ENCODE data around the gene TMEM185B.
"Not testable (repeated sequence)": the region's sequence is repeated elsewhere in the genome, so short reads cannot be mapped to it uniquely, and the experiment has no call there.

TMEM185B gene

DNA sequence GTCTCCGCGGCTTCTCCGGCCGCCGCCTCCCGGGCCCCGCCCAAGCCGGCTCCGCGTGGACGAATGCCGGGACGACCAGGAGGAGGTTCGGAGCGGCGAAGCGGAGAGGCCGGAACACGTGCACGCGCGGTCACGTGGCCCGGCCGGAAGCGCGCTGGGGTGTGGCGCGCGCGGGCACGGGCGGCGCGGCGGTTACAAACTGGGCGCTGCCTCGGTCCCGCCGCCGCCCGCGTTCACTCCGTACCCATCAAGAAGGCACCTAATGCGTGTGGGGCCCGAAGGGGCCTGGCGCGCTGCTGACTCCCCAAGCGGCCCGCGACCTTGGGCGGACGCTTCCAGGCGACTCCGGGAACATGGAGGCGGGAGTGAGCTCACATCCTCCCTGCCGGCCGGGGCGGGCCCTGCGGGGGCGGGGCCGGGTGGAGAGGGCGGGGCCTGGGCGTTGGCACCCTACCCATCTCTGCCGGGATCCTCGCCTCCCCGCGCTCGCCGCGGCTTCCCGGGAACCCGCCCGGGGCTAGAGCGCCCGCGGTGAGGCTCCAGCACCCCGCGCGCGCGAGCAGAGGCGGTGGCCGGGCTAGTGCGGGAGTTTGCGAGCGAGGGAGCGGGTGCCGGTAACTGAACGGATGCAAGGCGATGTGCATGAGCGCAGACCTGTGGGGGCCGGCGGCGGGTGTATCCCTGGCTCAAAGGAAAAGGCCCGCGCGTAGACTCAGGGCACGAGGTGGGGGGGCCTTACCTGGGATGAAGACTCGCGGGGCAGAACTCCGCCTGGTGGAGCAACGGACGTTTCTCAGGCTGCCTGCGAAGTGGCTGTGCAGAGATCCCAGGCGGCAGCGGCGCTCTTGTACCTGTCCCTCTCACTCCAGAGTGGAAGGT lies at the start of gene TMEM185B:
Gene TMEM185B, minus strand, starts transcription at position 367 of the 879 bp plus-strand sequence. CDS start 424 bp downstream, outside the sequence.
- in situ Hi-C loops (cut with HindIII; ENCODE audit: low sequenced_read_pairs): no loop called here

DNA sequence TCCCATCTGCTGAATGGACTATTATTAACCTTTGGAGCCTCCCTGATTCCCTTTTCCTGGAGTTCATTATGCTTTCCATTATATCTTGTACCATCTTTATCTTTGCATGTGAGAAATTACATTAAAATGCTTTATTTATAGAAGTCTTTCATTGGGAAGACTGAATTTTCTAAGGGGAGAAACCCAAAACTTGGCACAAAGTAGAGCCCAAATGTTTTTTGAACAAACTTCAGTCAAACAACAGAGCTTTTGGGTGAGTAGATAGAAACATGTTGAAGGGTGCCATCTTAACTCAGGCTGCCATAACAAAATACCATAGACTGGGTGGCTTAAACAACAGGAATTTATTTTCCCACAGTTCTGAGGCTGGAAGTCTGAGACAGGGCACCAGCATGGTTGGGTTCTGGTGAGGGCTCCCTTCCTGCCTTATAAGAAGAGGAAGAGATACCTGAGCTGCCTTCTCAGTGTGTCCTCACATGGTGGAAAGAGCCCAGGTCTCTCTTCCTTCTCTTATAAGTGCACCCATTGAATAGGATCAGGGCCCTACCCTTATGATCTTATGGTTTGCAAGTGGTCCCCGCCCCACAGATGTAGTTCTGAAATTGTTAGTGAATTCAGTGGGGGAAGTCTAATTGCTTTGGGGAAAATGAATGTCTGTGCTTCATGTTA lies 48.6 kb upstream of the TMEM185B start:
- in situ Hi-C loops (cut with HindIII; ENCODE audit: low sequenced_read_pairs): no loop called here

DNA sequence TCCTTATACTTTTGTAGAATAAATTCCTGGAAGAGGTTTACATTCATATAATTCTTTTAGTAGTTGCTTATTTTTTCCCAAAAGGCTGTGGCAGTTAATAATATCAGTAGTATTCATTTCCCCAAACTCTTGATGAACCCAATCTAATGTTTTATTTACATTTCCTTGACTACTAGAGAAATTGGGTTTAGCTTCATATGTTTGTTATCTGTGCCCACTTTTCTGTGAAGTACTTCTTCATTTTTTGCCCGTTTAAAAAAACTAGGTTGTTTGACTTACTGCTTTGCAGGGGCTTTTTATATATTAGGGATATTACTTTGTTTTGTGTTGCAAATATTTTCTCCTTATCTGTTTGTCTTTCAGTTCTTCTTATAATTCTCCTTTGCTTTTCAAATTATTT lies 46.6 kb upstream of the TMEM185B start:
- in situ Hi-C loops (cut with HindIII; ENCODE audit: low sequenced_read_pairs): no loop called here

DNA sequence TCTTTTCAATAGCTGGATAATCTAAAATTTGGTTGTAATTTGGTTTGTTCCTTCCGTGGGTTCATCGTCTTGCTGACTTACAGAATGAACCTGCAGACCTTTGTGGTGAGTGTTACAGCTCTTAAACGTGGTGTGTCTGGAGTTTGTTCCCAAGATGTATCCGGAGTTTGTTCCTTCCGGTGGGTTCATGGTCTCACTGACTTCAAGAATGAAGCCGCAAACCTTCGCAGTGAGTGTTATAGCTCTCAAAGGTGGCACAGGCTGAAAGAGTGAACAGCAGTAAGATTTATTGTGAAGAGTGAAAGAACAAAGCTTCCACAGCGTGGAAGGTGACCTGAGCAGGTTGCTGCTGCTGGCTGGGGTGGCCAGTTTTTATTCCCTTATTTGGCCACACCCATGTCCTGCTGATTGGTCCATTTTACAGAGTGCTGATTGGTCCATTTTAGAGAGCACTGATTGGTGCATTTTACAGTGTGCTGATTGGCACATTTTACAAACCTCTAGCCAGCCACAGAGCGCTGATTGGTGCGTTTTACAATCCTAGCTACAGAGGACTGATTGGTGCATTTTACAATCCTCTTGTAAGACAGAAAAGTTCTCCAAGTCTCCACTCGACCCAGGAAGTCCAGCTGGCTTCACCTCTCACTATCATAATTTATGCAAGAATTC lies 46.0 kb upstream of the TMEM185B start:
- in situ Hi-C loops (cut with HindIII; ENCODE audit: low sequenced_read_pairs): no loop called here

DNA sequence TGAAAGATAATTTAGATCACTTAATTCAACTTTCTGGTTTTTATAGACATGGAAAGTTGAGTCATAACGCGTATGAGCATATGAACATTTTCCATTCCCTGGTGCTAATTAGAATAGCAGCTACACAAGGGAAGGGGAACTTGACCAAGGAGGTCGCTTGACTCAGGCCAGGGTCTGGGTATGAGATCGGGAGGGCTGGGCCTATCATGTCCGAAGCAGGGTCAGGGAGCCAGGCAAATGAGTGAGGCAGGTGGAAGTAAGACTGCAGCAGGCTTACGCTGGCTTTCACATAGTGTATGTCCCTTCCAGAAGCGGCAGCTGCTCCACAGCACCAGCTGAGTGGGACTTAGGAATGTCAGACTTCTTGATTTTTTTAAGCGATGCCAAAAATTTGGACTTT lies 44.1 kb upstream of the TMEM185B start:
- in situ Hi-C loops (cut with HindIII; ENCODE audit: low sequenced_read_pairs): no loop called here

DNA sequence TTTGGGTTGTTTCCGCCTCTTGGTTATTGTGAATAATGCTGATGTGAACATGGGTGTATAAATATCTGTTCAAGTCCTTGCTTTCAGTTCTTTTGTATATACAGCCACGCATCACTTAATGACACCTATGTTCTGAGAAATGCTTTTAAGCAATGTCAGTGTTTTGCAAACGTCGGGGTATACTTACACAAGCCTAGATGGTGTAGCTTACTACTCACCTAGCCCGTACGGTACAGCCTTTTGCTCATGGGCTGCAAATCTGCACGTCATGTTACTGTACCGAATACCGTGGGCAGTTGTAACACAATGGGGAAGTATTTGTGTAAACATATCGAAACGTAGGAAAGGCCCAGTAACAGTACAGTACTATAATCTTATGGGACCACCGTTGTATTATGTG lies 41.8 kb upstream of the TMEM185B start:
- in situ Hi-C loops (cut with HindIII; ENCODE audit: low sequenced_read_pairs): no loop called here

DNA sequence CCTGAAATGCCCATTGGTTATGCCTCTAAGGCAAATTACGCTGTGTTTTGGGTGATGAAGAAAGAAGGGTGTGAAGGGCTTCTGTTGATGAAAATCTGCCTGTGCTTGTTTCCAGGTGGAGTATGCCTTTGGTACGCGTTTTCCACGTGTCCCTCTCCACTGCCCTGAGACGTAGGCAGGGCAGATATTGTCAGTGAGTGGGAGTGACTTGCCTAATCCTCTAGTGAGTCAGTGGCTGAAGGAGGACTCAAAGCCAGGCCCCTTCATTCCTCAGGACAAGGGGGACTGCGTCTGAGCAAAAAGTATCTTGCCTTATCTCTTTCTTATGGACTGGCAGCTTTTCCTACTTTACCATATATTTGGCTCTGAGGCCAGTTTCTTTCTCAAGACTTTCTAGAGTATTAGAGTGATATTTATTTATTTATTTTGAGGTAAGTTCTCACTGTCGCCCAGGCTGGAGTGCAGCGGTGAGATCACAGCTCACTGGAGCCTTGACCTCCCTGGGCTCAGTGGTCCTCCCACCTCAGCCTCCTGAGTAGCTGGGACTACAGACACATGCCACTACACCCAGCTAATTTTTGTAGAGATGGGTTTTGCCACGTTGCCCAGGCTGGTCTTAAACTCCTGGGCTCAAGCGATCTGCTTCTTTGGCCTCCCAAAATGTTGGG lies 39.7 kb upstream of the TMEM185B start:
- in situ Hi-C loops (cut with HindIII; ENCODE audit: low sequenced_read_pairs): no loop called here

DNA sequence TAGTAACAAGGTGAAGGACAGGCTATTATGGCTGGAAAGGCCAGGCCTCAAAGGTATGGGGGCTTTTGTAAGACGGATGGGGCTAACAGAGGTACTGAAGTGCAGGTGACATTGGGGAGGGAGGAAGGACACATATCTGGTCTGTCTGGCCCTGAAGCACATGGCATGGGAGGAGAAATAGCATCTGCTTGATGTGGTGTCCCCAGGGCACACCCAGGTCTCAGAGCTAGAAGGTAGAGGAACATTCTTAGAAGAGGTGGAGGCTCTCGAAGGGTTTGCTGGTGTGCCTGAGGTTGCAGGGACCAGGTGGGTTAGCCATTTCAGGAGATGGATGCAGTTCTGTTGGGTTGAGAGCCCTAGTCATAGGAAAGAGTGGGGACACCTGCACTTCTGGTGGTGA lies 39.0 kb upstream of the TMEM185B start:
- in situ Hi-C loops (cut with HindIII; ENCODE audit: low sequenced_read_pairs): no loop called here

DNA sequence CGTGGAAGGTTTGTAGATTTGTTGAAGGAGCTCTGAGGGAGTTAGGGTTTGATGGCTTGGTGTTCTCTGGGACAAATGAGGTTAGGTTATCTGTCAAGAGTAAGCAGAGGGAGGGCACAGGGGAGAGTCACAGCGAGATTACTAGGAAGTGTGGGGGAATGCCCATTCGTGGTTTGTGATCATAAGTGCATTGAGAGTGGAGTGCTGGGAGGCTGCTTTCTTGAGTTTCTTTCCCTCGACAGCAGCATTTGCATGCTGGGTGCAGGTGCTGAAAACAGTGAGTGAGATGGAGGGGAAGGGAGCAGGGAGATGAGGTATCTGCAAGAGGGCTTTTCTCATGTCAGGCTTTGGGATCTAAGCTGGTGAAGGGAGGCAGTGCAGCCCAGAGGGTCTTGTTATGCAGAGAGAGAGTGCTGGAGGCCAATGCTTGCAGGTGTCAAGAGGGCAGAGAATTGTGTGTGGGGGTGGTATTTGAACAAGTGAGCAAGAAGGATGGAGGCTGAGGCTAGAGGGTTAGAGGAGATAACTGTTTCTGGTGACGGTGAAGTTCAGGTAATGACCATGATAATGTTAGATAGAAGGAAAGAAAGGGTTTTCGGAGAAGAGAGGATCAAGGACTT lies 38.3 kb upstream of the TMEM185B start:
- in situ Hi-C loops (cut with HindIII; ENCODE audit: low sequenced_read_pairs): no loop called here

DNA sequence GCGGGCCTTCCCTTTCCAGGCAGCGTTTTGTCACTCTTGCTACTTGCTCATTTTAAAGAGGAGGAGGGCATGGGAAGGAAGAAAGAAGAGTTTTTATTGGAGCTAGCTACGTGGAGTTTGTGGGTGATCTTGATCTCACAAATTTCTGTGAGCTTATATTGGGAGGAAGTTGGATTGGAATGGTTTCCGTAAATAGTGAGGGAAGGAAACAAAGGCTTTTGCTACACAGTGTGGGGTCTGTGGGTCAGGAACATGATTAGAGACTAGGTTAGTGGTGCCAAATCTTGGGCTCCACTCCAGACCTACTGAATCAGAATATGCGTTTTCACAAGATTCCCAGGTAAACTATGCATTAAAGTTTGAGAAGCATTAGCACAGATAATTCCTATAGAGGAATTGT lies 37.5 kb upstream of the TMEM185B start:
- in situ Hi-C loops (cut with HindIII; ENCODE audit: low sequenced_read_pairs): no loop called here

DNA sequence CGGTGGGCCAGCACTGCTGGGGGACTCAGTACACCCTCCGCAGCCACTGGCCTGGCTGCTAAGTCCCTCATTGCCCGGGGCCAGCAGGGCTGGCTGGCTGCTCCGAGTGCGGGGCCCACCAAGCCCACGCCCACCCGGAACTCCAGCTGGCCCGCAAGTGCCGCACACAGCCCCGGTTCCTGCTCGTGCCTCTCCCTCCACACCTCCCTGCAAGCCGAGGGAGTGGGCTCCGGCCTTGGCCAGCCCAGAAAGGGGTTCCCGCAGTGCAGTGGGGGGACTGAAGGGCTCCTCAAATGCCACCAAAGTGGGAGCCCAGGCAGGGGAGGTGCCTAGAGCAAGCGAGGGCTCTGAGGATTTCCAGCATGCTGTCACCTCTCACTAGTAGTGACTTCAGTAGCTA lies 36.7 kb upstream of the TMEM185B start:
- in situ Hi-C loops (cut with HindIII; ENCODE audit: low sequenced_read_pairs): not testable (repeated sequence)

DNA sequence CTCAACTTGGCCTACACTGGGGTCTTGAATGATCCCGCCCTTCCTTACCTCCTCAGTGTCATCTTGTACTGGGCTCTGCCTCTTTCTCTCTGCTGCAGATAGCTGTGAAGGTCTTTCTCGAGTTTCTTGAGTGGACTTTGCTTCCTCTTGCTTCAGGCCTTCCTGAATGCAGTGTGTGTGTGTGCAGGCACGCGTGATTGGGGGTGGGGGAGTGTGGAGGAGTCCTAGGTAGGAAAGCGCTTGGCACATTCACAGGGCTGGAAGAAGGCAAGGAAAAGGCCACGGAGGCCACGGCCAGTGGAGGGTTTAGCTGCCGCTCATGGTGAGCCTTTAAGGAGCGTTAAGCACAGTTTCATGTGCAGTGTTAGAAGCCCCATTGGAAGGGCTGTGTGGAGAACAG lies 35.0 kb upstream of the TMEM185B start:
- in situ Hi-C loops (cut with HindIII; ENCODE audit: low sequenced_read_pairs): no loop called here

DNA sequence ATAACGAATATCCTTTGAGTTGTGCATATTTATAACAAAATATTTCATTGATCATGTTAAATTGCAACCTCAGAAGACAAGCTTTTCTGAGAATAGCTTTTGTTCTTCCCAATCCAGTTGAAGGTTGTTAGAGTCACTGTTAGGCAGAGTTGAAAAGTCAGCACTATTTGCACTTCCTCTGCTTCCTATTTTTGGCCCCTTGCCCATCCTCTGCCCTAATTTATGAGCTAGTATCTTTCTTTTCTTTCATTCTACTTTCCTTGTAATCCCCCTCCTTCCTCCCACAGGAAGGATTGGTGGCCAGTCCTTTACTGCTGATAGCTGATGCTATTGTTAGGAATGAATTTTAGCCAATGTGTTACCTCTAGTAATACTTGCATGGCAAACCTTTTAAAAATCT lies 34.3 kb upstream of the TMEM185B start:
- in situ Hi-C loops (cut with HindIII; ENCODE audit: low sequenced_read_pairs): no loop called here

DNA sequence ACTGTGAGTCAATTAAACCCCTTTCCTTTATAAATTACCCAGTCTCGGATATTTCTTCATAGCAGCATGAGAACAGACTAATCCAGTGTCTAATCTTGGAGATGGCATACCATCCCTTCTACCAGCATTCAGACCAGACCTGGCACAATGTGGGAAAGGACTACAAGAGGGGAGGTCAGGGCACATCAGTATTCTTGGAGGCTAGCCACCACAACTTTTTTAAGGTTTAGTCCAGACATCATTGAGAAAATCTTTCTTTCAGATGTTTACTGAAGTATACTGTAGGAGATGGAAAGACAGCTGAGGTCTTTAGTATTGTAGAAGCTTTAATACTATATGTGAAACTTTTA lies 33.4 kb upstream of the TMEM185B start:
- in situ Hi-C loops (cut with HindIII; ENCODE audit: low sequenced_read_pairs): no loop called here

DNA sequence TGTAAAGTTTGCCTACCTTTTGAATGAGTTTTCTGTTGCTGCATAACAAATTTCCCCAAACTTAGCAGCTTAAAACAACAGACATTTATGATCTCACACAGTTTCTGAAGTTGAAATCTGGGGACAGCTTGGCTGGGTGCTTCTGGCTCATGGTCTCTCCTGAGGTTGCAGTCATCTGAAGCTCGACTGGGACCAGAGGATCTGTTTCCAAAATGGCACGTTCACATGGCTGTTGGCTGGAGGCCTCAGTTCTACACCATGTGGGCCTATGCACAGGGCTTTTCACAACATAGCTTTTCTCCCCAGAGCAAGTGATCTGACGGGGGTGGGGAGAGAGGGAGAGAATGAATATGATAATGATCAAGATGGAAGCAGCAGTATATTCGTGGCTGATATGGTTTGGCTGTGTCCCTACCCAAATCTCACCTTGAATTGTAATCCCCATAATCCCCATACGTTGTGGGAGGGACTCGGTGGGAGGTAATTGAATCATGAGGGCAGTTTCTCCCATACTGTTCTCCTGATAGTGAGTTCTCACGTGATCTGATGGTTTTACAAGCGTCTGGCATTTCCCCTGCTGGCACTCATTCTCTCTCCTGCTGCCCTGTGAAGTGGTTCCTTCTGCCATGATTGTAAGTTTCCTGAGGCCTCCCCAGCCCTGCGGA lies 32.9 kb upstream of the TMEM185B start:
- in situ Hi-C loops (cut with HindIII; ENCODE audit: low sequenced_read_pairs): no loop called here

DNA sequence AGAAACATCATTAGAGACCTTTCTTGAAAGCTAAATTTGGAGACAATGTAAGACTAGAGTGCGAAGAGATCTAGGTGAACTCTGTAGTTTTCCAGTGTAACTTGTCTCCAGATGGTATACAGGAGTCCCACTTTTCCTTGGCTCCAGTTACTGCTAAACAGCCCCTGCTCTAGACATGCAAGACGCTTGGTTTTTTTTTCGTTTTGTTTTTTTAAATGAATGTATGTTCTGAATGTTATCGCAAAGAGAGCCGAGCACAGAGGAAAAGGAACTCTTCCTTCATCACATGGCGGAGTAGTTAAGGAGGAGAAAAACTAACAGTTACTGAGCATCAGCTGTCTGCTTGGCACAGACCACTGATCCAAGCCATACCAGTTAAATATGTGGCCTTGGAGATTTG lies 31.9 kb upstream of the TMEM185B start:
- in situ Hi-C loops (cut with HindIII; ENCODE audit: low sequenced_read_pairs): no loop called here

DNA sequence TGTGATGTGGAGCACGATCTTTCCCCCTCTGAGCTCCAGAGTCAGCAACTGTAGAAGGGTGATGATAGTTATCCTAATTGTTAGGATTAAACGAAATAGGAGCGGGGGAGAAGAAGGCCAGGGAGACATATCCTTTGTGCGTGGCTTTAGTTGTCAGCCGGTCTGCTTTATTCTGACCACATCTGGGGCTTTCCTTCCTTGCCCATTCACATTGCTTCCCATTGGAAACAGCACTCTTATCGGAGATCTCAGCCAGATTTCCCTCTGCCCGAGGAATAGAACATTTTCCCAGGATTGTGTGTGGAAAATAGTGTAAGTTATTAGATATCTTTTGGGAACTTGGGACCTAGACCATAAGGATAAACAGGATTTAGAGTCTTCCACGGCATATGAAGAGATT lies 31.0 kb upstream of the TMEM185B start:
- in situ Hi-C loops (cut with HindIII; ENCODE audit: low sequenced_read_pairs): no loop called here

DNA sequence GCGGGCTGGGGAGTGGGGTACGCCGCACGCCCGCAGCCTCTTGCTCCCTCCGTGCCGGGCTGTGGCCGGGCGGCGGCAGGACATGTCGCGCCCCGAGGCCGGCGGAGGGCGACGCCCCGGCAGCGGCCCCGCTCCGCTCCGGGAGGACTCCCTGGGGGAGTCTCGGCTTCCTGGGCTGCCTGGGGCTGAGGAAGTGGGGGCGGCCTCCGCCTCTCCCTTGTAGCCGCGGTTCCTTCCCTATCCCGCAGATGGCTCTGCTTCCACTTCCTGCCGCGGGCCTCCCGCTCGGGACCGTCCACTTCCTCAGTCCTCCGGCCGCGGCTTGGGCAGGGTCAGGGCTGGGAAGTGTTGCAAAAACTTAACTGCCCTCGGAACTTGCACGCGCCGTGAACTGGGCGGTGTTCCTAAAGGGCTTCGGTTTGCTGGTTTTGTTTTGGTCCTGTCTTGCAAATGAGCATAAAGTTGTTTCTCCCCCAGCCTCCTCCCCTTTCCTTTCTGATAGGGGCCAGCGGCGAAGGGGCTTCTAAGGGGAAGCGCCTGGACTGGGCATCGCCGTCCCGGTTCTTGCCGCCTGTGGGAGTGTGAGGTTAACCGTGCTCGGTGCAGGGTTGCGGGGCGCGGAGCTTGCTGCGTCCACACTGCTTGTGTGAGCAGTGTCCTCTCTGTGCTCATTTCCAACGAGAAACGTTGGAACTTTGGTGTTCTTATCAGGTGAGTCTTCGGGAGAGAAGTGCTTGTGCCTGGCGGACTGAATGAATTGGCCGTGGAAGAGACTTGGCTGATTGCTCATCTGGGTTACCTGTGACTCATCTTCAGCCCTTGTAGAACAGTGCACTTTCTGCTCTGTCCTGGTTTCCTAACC lies 30.1 kb upstream of the TMEM185B start:
- in situ Hi-C loops (cut with HindIII; ENCODE audit: low sequenced_read_pairs): no loop called here

DNA sequence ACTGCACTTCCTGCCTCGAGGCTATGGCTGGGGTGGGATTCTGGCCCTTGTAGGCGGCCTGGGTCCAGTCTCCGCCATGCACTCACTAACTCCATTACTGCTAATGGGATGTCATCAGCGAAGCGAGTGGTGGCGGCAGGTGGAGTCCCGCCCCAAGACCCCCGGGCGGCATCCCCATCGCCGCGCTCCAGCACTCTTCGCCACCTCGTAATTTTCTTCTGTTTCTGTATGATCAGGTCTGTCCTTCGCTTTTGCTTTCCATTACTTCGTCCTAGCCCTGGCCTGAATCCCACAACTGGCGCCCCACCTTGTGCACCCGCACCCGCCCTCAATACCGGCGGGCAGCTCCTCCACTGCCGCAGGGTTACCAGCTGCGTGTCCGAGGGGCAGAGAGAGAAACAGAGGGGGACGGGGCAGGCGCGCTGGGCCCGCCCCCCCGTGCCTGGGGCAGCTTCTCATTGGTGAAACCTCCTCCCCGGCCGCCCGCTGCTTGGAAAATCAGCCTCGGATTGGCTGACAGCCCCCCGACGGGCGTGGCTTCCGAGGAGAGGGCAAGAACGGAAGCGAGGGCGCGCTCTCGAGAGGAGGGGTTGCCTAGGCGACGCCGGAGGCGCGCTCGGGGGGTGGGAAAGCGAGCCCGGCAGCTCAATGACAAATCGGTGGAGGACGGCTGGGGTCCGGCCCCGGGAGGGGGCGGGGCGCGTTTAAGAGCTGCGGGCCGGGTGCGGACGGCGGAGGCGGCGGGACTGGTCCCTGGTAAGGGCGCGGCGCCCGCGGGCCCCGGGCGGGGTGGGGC lies 29.2 kb upstream of the TMEM185B start, which contains the start of gene RALB:
Gene RALB, plus strand, starts transcription at position 628 of the 796 bp plus-strand sequence. CDS start 25,813 bp downstream, outside the sequence.
- in situ Hi-C loops (cut with HindIII; ENCODE audit: low sequenced_read_pairs): no loop called here

Data from DLD1 (cell line).